Testis (tissue), 2 donors: ENCODE data around the gene KIF12.

ENCODE experiments used
- CTCF ChIP-seq, 3 experiments: fragments of 450-650 bp in 2 of 3; fragments of 200-600 bp in 1 of 3; sonication (generic) in 1 of 3; IDR thresholded peaks; one replicate each; pipeline ENCODE4 v1.5.1; 2016 to 2019; ENCODE audit warnings: antibody characterized with exemption in 3 of 3, mild to moderate bottlenecking in 2 of 3, moderate library complexity in 1 of 3
- POLR2A ChIP-seq: fragments of 450-650 bp; IDR thresholded peaks from one replicate; pipeline ENCODE4 v1.6.1; 2017; ENCODE audit warnings: antibody characterized with exemption, mild to moderate bottlenecking, moderate library complexity

GRCh38 chr9:114134827-114135396 lies 35.8 kb upstream of the KIF12 start:
- TF ChIP-seq CTCF (IDR thresholded peaks at IDR 0.05) (no peak), POLR2A (no peak)
